GM13977 (cell line): ENCODE measurements around the gene HLF.

Source experiments
- DNase-seq: peaks from one replicate; pipeline ENCODE4 v3.0.0; 2012; ENCODE audit warnings: low spot score
- CTCF ChIP-seq: IDR thresholded peaks from 2 replicates; pipeline ENCODE4 v1.5.1; 2012; ENCODE audit warnings: mild to moderate bottlenecking, control low read depth; ENCODE audit not compliant: insufficient read depth; ENCODE audit errors: extremely low read depth, missing control alignments
- in situ Hi-C: fragments of 300-500 bp; cut with MboI; formaldehyde crosslinking; loops from one replicate; pipeline ENCODE4 v1.12.0; 2022; ENCODE audit warnings: low sequenced_read_pairs, low pct_unique_long_range_greater_than_20kb, mixed read lengths, inconsistent platforms; ENCODE audit not compliant: unreplicated experiment

Gene HLF

GRCh38 chr17:55330344-55330933 lies 65.7 kb downstream of the HLF start:
- in situ Hi-C loops: no loop called here
- no peak for DNase-seq
- TF ChIP-seq CTCF: no peak

GRCh38 chr17:55332296-55333041 lies 67.7 kb downstream of the HLF start:
- TF ChIP-seq CTCF: no peak
- in situ Hi-C loops: no loop called here
- no peak for DNase-seq

GRCh38 chr17:55334285-55334684 lies 69.5 kb downstream of the HLF start:
- no peak for TF ChIP-seq CTCF

GRCh38 chr17:55334881-55335540 lies 70.3 kb downstream of the HLF start:
- DNase-seq: no peak
- TF ChIP-seq CTCF: no peak
- in situ Hi-C loops: no loop called here

More at GRCh38 chr17:55334285-55334684, 69.5 kb downstream of the HLF start:
- DNase-seq: no peak
- in situ Hi-C loops: no loop called here

GRCh38 chr17:55335625-55336024 lies 70.9 kb downstream of the HLF start:
- DNase-seq: no peak
- in situ Hi-C loops: no loop called here

GRCh38 chr17:55336426-55336825 lies 71.7 kb downstream of the HLF start:
- no peak for TF ChIP-seq CTCF
- in situ Hi-C loops: no loop called here

More at GRCh38 chr17:55335625-55336024, 70.9 kb downstream of the HLF start:
- no peak for TF ChIP-seq CTCF

More at GRCh38 chr17:55336426-55336825, 71.7 kb downstream of the HLF start:
- no peak for DNase-seq
